ENCODE results near the gene RSBN1L.

DNA sequence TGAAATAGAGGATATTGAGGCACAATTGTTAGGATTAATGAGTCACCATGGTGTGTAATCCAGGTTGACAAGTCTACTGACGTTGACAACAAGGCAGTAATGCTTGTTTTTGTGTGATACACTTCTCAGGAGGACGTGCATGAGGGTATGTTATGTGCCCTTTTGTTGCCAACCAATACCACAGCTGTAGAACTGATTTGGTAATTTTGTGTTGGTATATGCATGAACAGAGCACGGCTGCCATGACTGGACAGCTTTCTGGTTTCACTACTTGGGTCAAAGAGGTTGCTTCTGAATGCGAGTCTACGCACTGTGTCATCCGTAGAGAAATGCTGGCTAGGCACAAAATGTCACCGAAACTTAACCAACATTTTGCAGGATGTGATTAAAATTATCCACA, 135.2 kb downstream of the RSBN1L start:
- TF ChIP-seq MYC (IDR thresholded peaks at IDR 0.05; ENCODE audit: low read depth, low read length) (no peak), POLR2A (IDR thresholded peaks at IDR 0.05; ENCODE audit: low read depth, low read length) (no peak), POLR2AphosphoS5 (IDR thresholded peaks at IDR 0.05; ENCODE audit: insufficient read depth, low read depth, low read length) (no peak), EZH2 (IDR thresholded peaks at IDR 0.05; ENCODE audit: borderline replicate concordance, low read depth, low read length, severe bottlenecking) (no peak), MAX (IDR thresholded peaks at IDR 0.05; ENCODE audit: insufficient read depth, insufficient read length) (no peak)
- TF ChIP-seq, protein P1, sequence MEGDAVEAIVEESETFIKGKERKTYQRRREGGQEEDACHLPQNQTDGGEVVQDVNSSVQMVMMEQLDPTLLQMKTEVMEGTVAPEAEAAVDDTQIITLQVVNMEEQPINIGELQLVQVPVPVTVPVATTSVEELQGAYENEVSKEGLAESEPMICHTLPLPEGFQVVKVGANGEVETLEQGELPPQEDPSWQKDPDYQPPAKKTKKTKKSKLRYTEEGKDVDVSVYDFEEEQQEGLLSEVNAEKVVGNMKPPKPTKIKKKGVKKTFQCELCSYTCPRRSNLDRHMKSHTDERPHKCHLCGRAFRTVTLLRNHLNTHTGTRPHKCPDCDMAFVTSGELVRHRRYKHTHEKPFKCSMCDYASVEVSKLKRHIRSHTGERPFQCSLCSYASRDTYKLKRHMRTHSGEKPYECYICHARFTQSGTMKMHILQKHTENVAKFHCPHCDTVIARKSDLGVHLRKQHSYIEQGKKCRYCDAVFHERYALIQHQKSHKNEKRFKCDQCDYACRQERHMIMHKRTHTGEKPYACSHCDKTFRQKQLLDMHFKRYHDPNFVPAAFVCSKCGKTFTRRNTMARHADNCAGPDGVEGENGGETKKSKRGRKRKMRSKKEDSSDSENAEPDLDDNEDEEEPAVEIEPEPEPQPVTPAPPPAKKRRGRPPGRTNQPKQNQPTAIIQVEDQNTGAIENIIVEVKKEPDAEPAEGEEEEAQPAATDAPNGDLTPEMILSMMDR (IDR thresholded peaks at IDR 0.05; ENCODE audit: extremely low read depth in 1 of 2, insufficient read depth in 1 of 2, low read depth in 1 of 2, low read length in 2 of 2): no peak
